Left kidney (tissue), 2 donors: ENCODE data around the gene DQX1. TPM values are rescaled to one million over a fixed set of nuclear protein-coding genes. Genes with fewer than 3 reads are reported as not detected.

ENCODE experiments used
- DNase-seq: peaks from one replicate; pipeline ENCODE4 v3.0.0-alpha.2; 2013
- polyA plus RNA-seq: library from polyadenylated mRNA; unstranded; fragments of 120-200 nt; gene quantifications from one replicate; pipeline ENCODE4 v1.2.1, GENCODE V29; 2013; ENCODE audit not compliant: insufficient read length

Gene DQX1
- polyA plus RNA-seq, 1 donor = 0.40 TPM

DNA sequence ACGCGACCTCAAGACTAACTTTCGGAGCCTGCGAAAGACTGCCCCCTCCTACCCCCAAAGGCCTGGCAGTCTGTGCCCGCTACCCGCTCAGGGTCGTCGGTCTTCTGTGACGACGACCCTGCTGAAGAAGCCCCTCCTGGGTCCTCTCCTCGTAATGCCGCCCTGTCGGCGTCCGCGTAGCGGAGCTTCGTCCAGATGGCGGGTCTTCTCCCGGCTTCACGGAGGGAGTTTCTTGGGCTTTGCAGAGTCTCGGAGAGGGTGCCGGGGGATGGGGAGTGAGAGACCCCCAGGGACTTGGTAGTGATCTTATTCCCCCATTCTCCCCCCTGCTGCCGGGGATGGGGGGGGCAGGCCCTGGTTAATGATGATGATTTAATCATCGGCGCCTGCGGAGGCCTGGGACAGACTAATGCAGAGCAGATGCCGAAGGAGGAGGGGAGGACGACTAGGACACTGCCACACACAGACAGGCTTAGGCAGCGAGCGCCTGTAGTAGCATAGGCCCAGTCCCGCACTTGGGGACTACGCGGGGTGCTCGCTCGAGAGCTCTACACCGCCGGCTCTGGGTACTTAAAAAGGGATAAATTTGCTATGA, 18.0 kb downstream of the DQX1 start:
- DNase-seq = no peak

DNA sequence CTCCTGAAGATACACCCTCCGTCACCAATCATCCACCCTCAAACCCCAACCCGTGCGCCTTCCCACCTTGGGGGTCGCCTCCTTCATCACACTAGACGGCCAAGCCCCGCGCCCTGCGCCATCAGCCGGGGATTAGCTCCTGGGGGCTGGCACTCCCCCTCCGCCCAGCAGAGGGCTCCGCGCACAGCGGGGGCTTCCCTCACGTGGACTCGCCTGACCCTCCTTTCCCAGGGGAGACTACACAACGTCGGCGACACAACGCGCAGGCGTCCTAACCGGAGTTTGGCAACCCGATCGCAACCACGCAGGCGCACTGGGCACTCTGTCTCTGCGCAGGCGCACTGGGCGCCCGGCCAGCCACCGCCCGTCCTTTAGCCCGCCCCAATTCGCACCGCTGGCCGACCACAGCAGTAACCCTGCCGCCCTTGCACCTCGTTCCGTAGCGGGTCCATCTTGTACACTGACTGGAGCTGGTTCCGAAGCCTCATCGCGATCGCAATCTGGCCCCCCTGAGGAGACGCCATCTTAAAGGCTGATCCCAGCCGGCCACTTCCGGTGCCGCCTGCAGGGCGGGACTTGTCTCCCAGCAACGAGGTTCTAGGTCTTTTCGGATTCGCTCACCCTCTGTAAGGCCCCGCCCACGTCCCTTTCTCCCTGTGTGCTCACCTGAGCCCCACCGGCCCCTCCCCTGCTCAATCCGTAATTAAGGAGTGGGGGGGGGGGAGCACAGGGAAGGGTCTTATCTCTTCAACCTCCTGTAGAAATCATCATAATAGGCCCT, 18.7 kb downstream of the DQX1 start, which contains the start of gene PCGF1:
Gene PCGF1, minus strand, starts transcription at position 551 of the 781 bp plus-strand sequence. Its CDS starts 27 bp downstream, at position 524.
- DNase-seq = peak; percentile 99

DNA sequence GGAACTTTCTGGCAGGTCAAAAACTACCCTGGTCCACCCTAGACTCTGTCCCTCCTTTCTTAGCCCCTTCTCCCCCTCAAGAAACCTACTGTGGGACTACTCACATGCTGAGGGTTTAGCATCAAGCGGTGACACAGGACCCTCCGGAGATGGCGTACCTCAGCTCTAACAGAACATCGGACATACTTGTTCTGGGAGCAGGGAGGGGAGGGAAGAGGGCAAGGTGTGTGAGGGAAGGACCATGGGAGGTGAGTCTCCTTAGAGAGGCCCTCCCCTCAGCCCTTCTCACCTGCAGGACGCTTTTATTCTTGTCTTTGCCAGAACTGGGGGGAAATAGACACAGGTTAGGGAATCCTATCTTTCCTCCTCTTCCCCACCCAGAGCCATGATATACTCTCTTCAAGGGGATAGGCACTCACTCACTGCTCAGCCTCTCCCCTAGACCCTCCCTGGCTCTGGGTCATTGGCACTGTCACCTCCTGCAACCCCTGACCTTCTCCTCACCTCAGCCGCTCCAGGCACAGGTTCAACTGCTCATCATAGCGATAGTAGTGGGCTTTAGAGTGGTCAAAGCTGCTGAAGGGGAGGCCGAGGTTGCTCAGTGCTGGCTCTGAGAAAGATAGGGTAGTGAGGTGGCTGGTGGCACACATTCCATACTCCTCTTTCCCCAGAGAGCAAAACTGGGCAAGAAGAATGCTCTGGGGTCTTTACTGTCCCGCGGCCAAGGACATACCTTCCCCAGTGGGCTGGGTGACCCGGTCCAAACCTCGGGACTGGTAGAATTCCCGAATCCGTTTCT, 20.4 kb downstream of the DQX1 start:
- no peak for DNase-seq

DNA sequence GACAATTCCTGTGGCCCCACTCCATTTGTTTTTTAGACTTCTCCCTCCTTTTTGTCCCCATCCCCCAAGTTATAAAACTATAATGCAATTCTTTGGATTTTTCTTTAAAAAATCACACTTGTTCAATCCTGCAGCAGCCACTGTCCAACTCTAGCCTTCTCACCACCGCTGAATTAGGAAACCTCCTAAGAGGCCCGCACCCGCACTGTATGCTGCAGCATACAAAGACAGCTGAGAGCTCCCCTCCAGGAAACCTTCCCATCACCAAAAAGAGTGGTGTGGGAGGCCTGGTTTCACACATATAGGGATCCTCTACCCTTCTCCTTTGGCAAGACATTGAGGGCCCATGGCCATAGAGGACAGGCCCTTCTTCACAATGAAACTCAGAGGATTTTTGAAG, 21.4 kb downstream of the DQX1 start:
- no peak for DNase-seq

DNA sequence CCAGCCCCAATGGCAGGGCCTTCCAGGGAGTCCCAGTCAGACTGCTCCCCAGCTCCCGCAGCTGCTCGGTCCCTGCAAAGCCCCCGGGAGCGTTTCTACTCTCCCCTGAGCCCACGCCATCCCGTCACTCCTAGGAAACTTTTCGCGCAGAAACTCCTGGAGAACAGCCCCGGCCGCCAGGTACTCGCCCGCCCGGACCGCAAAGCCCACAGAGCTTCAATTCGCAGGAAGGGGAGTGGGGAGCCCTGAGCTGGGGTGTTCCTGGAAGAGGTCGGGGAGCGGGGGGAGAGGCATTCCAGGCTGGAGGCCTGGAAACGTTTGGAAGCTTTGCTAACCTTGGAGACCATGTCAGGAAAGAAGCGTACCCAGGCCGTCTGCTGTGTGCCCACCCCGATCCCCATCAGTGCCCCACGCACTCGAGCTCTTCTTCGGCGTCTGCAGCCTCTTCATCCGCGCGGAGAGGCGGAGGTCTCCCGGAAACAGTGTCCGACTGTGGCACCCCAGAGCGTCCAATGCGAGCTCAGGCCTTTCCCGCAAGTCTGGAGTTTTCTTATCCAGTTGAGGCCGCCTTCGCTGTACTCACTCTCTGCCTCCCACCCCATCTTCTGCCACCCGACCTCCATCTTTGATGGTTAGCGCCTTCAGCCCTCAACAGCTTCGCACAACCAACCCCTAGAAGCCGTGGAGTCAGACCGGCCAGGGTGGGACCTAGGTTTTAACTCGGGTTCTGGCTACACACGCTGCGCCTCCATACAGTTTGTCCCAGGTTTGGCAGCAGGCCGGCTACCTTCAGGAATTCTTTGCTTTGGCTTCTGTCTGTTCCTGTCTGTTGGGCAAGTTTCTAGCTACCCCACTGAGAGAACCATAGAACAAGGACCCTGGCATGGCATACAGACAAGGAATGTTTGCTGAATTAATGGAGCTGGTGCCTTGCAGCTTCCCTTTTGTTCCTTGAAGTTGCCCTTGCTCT, 22.2 kb downstream of the DQX1 start:
- no peak for DNase-seq

DNA sequence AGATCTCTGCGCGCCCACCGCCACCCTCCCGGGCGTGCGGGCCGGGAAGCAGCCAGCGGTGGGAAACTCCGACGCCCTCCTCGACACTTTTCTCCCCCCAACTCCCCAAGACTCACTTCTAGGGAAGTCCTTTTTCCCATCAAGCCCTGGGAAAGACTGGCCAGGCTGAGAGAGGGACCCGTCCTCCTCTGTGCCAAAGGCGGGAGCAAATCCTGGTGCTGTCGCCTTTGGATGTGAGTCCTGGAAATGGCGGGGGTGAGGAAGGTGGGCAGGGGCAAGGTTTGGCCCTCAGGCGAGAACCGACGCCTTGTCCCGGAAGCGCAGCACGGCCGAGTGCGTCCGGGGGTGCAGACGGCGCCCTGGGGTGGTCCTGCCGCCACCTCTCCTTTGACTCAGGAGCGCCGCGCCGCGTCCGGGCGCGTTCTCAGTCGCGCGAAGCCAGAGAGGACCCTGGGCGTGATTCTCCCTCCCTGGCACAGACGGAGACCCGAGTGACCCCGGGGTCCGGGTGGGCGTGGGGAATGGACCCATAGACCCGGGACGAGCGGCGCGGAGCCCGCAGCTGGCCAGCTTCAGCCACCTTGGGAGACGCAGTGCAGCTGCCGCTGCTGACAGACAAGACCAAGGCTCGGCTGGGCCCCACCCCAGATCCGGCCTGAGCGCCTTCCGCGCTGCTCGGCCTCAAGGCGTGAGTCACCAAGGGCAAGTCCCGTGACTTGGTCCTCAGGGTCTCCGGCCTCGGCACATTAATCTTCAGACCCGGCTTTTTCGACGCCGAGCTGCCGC, 23.1 kb downstream of the DQX1 start:
- no peak for DNase-seq

DNA sequence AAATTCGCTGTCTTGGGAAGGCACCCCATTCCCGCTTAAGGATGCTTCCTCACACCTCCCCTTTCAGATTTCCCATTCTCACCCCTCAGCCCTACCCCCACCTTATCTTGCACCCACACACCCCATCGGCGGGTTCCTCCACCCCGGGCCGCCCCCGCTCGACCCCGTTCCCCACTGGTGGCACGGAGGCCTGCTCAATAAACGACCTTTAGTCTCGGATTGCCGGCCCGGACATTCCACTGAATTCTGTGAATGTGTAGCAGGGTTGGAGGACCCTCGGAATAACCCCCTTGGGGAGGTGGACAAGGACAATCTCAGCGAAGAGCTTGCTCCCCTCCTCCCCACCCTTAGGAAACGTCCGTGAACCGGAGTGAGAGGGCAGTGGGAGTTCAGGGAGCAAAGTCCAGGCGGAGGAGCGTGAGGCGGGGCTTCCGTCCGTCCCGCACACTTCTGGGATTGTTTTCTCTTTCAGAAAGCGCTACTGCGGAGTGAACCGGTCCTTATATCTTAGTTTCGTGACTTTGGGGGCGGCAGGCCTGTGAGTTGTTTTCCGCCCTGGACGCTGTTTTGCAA, 23.8 kb downstream of the DQX1 start:
- DNase-seq = no peak

DNA sequence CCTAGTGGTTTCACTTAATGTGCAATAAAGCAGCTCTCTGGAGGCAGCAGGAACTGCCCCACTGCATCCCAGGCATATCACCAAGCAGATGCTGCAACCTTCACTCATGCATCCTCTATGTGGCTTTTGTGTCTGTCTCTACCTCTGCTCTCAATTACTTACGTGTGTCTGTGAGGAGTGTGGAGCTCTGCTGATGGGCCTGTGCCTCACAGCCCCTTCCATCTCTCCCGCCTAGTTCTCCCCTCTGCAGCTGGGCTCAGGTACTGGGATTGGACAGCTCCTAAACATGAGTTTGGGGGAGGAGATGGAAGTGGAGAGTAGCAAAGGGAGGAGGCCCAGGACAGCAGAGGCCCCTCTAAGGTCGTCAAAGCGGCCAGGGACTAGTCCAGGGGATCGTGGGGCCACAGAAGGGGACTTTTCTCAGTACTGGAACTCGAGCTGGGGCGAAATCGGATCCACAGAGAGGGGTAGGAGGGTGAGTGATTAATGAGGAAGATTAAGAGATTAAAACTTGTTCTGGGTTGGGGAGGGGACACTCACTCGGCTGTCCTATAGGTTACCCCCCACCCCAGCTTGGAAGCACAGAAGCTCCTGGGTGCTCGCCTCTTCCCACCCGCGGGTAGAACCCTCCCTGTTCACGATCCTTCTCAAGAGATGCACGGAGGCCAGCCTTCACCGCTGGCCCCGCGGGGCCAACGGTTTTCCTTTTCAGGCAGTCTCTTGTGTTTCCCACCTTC, 24.5 kb downstream of the DQX1 start:
- no peak for DNase-seq

DNA sequence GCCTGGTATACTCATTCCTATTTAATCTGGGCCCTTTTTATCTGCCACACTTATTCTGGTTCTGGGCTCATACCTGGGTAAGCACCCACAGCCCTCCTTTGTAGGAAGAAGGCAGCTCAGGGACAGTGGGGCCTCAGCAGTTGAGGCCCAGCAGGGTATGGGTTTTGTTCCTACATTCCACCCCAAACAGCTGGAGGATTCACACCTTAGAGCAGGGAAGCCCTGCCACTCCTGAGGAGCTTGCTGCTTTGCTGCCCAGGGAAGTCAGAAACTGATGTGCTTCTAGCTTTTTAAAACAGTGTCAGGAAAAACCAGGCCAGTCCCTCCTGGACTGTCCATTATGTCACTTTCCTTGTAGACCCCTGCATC, 25.5 kb downstream of the DQX1 start:
- no peak for DNase-seq

DNA sequence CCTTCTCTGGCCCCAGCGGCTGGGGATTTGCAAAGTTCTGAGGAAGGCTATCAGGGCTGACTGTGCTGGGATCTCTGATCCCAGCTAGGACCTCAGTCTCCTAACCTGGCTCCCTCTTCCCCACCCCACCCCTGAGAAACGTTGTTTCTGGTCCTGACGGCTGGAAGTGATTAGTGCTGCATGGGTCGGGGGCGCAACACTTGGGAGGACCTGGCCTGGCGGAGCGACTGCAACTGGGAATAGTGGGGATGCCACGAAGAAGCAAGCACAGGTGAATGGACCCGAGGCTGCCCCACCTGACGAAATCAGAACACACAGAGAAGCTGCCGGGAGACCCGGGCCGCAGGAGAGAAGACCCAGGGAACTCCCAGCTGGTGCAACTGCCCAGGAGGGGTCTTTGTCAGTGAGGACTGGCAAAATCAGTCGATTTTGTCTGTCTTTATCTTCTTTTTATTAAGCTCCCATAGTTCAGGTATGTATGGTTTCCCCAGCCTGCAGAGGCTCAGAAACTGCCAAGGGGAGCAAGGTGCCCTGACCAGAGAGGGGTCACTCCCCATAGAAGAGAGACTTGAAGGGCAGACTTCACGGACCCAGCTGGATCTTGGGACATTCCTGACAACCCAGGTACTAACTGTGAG, 26.0 kb downstream of the DQX1 start:
- no peak for DNase-seq

DNA sequence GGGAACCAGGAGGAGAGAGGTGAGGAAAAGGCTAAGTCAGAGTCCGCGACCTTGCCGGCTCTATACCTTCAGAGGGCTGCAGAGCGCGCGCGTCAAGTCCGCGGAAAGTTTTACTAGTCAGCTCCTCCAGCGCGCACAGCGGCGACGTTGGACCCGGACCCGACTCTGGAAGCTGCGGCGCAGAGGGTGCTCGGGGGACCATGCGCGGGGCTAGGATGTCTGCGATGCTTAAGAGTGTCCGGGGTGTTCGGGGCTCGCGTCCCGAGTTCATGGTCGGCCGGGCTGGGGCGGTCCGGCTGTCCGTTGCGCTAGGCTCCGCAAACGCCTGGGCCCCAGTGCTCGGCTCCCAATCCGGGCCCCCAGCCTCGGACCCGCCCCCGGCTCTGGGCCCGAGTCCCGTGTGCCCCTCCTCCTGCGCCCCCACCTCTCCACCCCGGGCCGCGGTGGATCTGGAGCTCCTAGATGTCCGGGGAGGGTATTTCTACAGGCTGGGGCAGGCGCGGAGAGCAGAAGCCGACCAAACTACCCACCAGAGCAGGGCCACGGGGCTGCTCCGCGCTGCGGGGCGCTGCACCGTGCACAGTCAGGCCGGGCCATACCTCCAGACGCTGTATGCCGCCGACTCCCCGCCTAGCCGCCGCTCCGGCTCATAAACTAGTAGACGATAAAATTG, 26.6 kb downstream of the DQX1 start, which contains the start of gene LBX2:
Gene LBX2, minus strand, starts transcription at position 337 of the 673 bp plus-strand sequence. Its CDS starts 66 bp downstream, at position 271.
- DNase-seq = no peak

DNA sequence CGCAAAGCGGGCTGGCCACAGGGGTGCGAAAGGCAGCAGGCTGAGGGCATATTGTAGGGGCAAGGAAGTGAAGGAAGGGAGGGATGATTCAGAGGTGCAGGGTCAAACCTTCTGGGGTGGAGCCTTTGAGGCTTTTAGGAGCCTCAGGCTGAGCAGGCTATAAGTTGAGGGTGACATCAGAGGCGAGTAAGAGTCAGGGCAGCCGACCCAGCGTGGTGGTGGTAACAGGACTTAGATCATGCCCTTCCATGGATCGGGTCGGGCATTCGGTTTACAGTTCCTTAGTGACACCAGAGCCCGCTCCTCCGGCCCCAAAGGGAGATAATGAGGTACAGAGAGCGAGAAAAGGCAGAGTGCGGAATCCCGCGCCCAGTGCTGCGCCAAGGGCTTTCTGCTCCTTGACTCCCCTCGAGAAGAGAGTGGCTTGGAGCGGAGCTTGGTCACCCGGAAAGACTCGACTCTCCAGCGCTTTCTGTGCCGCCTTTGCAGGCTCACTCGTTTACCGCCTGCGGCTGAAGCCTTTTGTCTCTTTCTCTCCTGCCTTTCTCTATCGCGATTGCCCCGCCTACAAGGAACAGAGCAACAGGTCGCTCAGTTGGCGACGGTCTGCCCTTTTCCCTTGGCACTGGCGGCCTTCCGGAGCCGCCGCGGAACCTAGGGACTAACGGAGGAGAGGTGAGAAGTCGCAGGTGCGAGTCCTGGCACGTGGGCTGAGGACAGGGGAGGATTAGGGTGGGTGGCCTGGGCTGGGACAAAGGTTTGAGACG, 27.3 kb downstream of the DQX1 start:
- DNase-seq = no peak

DNA sequence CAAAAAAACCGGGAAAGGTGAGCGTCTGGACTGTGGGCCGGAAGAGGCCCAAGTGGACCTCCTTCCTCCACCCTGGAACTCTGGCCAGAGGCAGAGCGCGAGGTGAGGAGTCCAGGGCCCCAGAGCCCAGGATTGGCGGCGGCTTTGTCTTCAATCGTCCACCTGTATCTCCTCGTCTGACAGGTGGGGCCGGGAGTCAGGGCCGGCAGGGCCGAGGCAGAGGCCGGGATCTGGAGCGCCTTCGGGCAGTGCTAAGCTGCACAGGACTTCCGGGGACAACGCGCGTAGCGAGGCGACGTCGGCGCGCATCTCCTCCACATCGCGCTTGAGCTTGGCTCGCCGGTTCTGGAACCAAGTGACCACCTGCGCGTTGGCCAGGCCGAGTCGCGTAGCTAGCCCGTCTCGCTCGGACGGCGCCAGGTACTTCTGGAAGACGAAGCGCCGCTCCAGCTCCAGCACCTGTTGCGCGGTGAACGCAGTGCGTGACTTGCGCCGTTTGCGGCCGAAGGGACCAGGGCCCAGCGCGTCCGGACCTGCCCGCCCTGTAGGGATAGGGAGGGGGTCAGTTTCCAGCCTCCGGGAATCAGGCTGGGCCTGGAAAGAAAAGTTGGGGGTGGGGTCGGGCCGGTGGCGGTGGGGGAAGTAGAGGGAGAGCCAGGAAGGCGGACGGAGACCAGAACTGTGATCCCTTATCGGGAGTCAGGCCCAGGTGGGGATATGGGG, 28.1 kb downstream of the DQX1 start:
- DNase-seq = no peak

DNA sequence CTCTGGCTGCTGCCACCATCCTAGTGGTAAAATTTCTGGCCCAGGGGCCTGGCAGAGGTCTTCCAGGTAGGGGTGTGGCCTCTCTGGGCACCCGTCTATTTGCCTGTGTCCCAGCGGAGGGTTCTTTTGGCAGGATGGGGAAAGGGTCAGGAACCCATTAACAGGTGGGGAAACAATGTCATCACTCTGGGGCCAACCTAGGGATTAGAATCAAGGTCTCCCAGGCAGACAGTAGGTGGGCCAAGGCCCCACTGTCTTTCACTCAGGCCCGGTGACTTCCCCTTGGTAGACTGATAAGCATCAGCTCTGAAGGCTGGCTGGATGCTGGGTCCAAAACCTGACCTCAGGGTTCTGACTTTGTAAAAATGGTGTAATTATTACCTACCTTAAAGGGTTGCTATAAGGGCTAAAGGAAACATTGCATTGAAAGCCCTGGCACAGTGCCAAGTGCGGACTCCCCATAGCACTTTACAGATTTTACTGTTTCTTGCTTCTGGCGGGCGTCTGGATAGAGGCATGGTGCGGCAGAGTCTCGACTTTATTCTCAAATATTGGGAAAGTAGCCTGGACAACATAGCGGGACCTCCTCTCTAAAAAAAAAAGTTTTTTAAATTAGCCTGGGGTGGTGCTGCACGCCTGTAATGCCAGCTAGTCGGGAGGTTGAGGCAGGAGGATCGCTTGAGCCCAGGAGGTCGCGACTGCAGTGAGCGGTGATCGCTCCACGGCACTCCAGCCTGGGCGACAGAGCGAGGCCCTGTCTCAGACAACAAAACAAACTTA, 28.8 kb downstream of the DQX1 start:
- DNase-seq = no peak

DNA sequence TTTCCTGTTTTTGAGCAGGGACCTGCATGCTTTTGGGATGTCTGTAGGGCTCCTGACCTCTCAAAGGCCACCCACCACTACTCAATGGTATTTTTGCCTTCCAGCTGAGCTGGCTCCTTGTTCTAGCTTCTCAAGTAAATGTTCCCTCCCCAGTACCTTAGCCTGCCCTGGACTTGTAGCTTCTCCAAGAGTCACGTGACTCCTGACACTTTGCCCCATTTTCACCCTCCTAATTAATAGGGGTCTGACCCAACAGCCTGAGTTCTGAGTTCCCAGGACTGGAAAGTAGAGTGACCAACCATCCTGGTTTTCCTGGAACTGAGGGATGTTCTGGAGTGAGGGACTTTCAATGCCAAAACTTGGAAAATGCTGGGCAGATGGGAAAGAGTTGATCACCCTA, 30.6 kb downstream of the DQX1 start:
- no peak for DNase-seq

DNA sequence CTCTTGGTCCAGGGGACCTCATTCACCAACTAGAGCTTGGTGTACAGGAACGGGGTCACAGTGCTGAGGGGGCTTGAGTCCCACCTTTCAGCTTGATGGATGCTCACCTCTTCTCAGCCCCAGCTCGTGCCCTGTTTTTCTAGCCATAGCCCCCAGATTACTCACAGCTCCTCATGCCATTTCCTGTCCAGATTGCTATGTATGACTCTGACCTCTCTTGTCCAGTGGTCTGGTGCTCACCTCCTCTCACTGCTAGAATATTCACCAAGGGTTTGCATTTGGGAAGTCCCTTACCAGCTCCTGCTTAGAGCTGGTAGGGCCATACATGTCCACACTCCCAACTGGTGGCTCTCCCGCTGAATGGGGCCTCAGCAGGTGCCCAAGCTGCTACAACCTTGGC, 32.5 kb downstream of the DQX1 start:
- DNase-seq = no peak
